SU-DHL-6 (cell line): ENCODE results near the gene RGS7.

Source experiments
- H2AFZ ChIP-seq: fragments of 200-600 bp; sonication (generic); 2 replicates; pipeline ENCODE4 v1.6.1; 2014; ENCODE audit warnings: low read depth, mild to moderate bottlenecking, moderate library complexity, mixed read lengths, antibody characterized with exemption, low read length; ENCODE audit not compliant: severe bottlenecking
- H3F3A ChIP-seq: fragments of 200-600 bp; shearing (Covaris generic); 2 replicates; pipeline ENCODE4 v1.6.0; 2016; ENCODE audit warnings: antibody characterized with exemption, mild to moderate bottlenecking; ENCODE audit not compliant: insufficient read depth
- H3K27ac ChIP-seq: fragments of 200-600 bp; sonication (generic); 2 replicates; pipeline ENCODE4 v1.5.1; 2016; ENCODE audit warnings: low read depth, mild to moderate bottlenecking, low read length, moderate library complexity, mixed read lengths
- H3K27me3 ChIP-seq: fragments of 200-600 bp; sonication (generic), shearing (Covaris generic); 2 replicates; pipeline ENCODE4 v1.6.0; 2014; ENCODE audit warnings: mild to moderate bottlenecking, low read length
- H3K36me3 ChIP-seq: fragments of 200-600 bp; sonication (generic); 2 replicates; pipeline ENCODE4 v1.6.1; 2014; ENCODE audit warnings: mild to moderate bottlenecking, low read length, mixed read lengths
- H3K4me2 ChIP-seq: fragments of 300-600, 200-600 bp; shearing (Covaris generic), sonication (generic); 2 replicates; pipeline ENCODE4 v1.6.0; 2014; ENCODE audit warnings: low read length, low read depth, mild to moderate bottlenecking; ENCODE audit not compliant: poor library complexity, severe bottlenecking
- H3K4me3 ChIP-seq: fragments of 200-600 bp; sonication (generic); 2 replicates; pipeline ENCODE4 v1.5.1; 2014; ENCODE audit warnings: antibody characterized with exemption, low read length, mild to moderate bottlenecking, mixed read lengths; ENCODE audit not compliant: insufficient read depth, poor library complexity, severe bottlenecking
- H3K79me2 ChIP-seq: fragments of 200-600 bp; sonication (generic); 2 replicates; pipeline ENCODE4 v1.6.1; 2014; ENCODE audit warnings: mild to moderate bottlenecking, low read length, moderate library complexity; ENCODE audit not compliant: insufficient read depth
- H3K9ac ChIP-seq: fragments of 200-600 bp; sonication (generic); 2 replicates; pipeline ENCODE4 v1.7.0; 2014; ENCODE audit warnings: mild to moderate bottlenecking, low read length
- H3K9me2 ChIP-seq: fragments of 200-600 bp; sonication (generic); replicated peaks from 2 replicates; pipeline ENCODE4 v1.6.1; 2014; ENCODE audit warnings: low read length; ENCODE audit not compliant: insufficient read depth
- H3K9me3 ChIP-seq: fragments of 200-600 bp; sonication (generic); 2 replicates; pipeline ENCODE4 v1.6.1; 2014; ENCODE audit warnings: low read length, mixed read lengths; ENCODE audit not compliant: insufficient read depth
- H4K20me1 ChIP-seq: fragments of 200-600 bp; sonication (generic); 2 replicates; pipeline ENCODE4 v1.6.1; 2014; ENCODE audit warnings: low read depth, mild to moderate bottlenecking, antibody characterized with exemption, low read length, moderate library complexity, mixed read lengths
- EZH2phosphoT487 ChIP-seq: fragments of 200-600 bp; sonication (generic), shearing (Covaris generic); conservative IDR thresholded peaks from 2 replicates; pipeline ENCODE4 v1.6.1; 2018; ENCODE audit warnings: mild to moderate bottlenecking, antibody characterized with exemption, low read length, moderate library complexity, mixed read lengths
- TF ChIP-seq, protein P1 (sequence below): fragments of 200-600 bp; sonication (generic); IDR thresholded peaks from one replicate; pipeline ENCODE4 v1.5.1; 2017; ENCODE audit warnings: antibody characterized with exemption, mild to moderate bottlenecking, low read length, moderate library complexity; ENCODE audit not compliant: insufficient read depth, poor library complexity, severe bottlenecking

RGS7 gene

GRCh38 chr1:241048622-241049021, 308.4 kb downstream of the RGS7 start:
- no peak overlapping the region for H2AFZ ChIP-seq
- no peaks in the 10 kb centered on the region for H3K27me3 ChIP-seq
- no peaks in the 10 kb centered on the region for H3F3A ChIP-seq
- no peaks in the 10 kb centered on the region for H3K9me2 ChIP-seq
- H3K9me3 ChIP-seq, result no peaks in the 10 kb centered on the region
- H3K27ac ChIP-seq, result no peak overlapping the region
- H3K36me3 ChIP-seq, result no peaks in the 10 kb centered on the region
- H3K4me3 ChIP-seq, result no peak overlapping the region
- H3K9ac ChIP-seq, result no peak overlapping the region
- no peak for TF ChIP-seq EZH2phosphoT487
- TF ChIP-seq, protein P1, sequence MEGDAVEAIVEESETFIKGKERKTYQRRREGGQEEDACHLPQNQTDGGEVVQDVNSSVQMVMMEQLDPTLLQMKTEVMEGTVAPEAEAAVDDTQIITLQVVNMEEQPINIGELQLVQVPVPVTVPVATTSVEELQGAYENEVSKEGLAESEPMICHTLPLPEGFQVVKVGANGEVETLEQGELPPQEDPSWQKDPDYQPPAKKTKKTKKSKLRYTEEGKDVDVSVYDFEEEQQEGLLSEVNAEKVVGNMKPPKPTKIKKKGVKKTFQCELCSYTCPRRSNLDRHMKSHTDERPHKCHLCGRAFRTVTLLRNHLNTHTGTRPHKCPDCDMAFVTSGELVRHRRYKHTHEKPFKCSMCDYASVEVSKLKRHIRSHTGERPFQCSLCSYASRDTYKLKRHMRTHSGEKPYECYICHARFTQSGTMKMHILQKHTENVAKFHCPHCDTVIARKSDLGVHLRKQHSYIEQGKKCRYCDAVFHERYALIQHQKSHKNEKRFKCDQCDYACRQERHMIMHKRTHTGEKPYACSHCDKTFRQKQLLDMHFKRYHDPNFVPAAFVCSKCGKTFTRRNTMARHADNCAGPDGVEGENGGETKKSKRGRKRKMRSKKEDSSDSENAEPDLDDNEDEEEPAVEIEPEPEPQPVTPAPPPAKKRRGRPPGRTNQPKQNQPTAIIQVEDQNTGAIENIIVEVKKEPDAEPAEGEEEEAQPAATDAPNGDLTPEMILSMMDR, result no peak
- H3K4me2 ChIP-seq, result no peak overlapping the region
- H3K79me2 ChIP-seq, result no peaks in the 10 kb centered on the region
- H4K20me1 ChIP-seq, result no peaks in the 10 kb centered on the region

- TF ChIP-seq EZH2phosphoT487, result no peak
- TF ChIP-seq, protein P1, result no peak
- Histone ChIP-seq H3F3A (no peaks in the 10 kb centered on the region), H2AFZ (no peak overlapping the region), H3K9ac (no peak overlapping the region), H4K20me1 (no peaks in the 10 kb centered on the region), H3K4me3 (no peak overlapping the region), H3K27me3 (no peaks in the 10 kb centered on the region), H3K9me2 (no peaks in the 10 kb centered on the region), H3K79me2 (no peaks in the 10 kb centered on the region), H3K27ac (no peak overlapping the region), H3K4me2 (no peak overlapping the region), H3K9me3 (no peaks in the 10 kb centered on the region), H3K36me3 (no peaks in the 10 kb centered on the region)
These were observed 311.3 kb downstream of the RGS7 start for GRCh38 chr1:241045659-241046058.

DNA sequence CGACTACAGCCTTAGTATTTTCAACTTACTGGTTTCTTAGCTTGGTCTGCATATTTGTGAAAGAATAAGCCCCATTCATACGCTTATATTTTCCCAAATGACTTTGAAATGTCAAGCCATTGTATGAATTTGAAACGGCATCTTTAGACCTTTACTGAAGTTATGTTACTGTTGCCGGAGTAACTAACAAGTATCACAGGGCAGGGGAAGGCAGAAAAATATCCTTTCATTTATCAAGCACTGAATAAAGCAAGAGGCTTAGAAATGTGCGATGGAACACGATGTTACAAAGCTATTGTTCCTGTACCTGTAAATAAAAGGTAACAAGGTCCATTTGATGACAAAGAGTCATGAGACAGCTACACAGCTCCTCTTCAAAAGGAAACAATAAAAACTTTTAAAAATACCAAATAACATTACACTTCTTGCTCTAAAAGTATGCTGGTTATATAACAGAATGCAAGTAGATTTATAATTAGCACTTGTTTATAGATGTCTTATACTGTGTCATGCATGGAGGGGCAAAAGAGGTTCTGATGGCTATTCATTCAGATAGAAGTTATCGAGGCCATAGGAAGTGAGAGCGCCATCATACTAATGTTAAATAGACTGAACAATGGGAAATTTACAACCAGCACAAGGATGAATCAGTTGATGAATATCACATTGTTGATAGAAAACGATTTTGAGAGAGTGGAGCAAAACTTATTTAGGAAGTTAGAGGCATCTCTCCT, 322.6 kb downstream of the RGS7 start:
- H3K9me3 ChIP-seq, result no peaks in the 10 kb centered on the region
- H4K20me1 ChIP-seq, result no peaks in the 10 kb centered on the region
- no peak overlapping the region for H2AFZ ChIP-seq
- H3K4me2 ChIP-seq, result no peak overlapping the region
- no peaks in the 10 kb centered on the region for H3K79me2 ChIP-seq
- H3K9me2 ChIP-seq, result no peaks in the 10 kb centered on the region
- H3K4me3 ChIP-seq, result no peak overlapping the region
- no peaks in the 10 kb centered on the region for H3K36me3 ChIP-seq
- H3K9ac ChIP-seq, result no peak overlapping the region
- no peaks in the 10 kb centered on the region for H3K27me3 ChIP-seq
- TF ChIP-seq EZH2phosphoT487, result no peak
- TF ChIP-seq, protein P1, result no peak
- H3F3A ChIP-seq, result no peaks in the 10 kb centered on the region
- H3K27ac ChIP-seq, result no peak overlapping the region
